GM19099 (cell line): ENCODE measurements around the gene SPATA16.

Source experiments
- POLR2A ChIP-seq: IDR thresholded peaks from 3 replicates; pipeline ENCODE4 v1.6.1; 2011; ENCODE audit warnings: low read depth; ENCODE audit not compliant: insufficient read length; ENCODE audit errors: extremely low read depth

SPATA16 gene

GRCh38 chr3:172981407-172981983 is 159.5 kb downstream of the SPATA16 start:
- TF ChIP-seq POLR2A, result no peak

- TF ChIP-seq POLR2A, result no peak
These were observed 160.2 kb downstream of the SPATA16 start for GRCh38 chr3:172980849-172981248.

GRCh38 chr3:172977696-172978095 is 163.3 kb downstream of the SPATA16 start:
- no peak for TF ChIP-seq POLR2A

GRCh38 chr3:172974969-172975368 is 166.1 kb downstream of the SPATA16 start:
- TF ChIP-seq POLR2A, result no peak

- no peak for TF ChIP-seq POLR2A
These were observed 167.2 kb downstream of the SPATA16 start for GRCh38 chr3:172973799-172974198.

- no peak for TF ChIP-seq POLR2A
These were observed 168.3 kb downstream of the SPATA16 start for GRCh38 chr3:172972717-172973116.

- no peak for TF ChIP-seq POLR2A
These were observed 169.0 kb downstream of the SPATA16 start for GRCh38 chr3:172972067-172972466.

- TF ChIP-seq POLR2A, result no peak
These were observed 172.4 kb downstream of the SPATA16 start for GRCh38 chr3:172968646-172969045.

- TF ChIP-seq POLR2A, result no peak
These were observed 175.8 kb downstream of the SPATA16 start for GRCh38 chr3:172965256-172965655.

- TF ChIP-seq POLR2A, result no peak
These were observed 182.5 kb downstream of the SPATA16 start for GRCh38 chr3:172958565-172958964.

GRCh38 chr3:172953571-172953970 is 187.5 kb downstream of the SPATA16 start:
- TF ChIP-seq POLR2A, result no peak

GRCh38 chr3:172951511-172951910 is 189.5 kb downstream of the SPATA16 start:
- no peak for TF ChIP-seq POLR2A

- TF ChIP-seq POLR2A, result no peak
These were observed 195.0 kb downstream of the SPATA16 start for GRCh38 chr3:172946061-172946460.

- TF ChIP-seq POLR2A, result no peak
These were observed 201.3 kb downstream of the SPATA16 start for GRCh38 chr3:172939651-172940293.

GRCh38 chr3:172938788-172939187 is 202.2 kb downstream of the SPATA16 start:
- TF ChIP-seq POLR2A, result no peak

GRCh38 chr3:172931746-172932285 is 209.2 kb downstream of the SPATA16 start:
- TF ChIP-seq POLR2A, result no peak
